GM21723 (cell line): ENCODE results near the gene PLEKHM1.
"Not testable (repeated sequence)": the region's sequence is repeated elsewhere in the genome, so short reads cannot be mapped to it uniquely, and the experiment has no call there.

Source experiments
- ATAC-seq: cut with Tn5 transposase; IDR thresholded peaks from one replicate; pipeline ENCODE4 v1.9.1; 2021; ENCODE audit warnings: mild to moderate bottlenecking, moderate library complexity; ENCODE audit not compliant: unreplicated experiment

PLEKHM1 gene

GRCh38 chr17:45490615-45491433 is at the start of gene PLEKHM1:
TSS of gene PLEKHM1 (minus strand) at chr17:45490721. CDS start at chr17:45482484, 8,237 bp downstream.
- ATAC-seq: peak; percentile 96

GRCh38 chr17:45538168-45538567 is 47.6 kb upstream of the PLEKHM1 start:
- not testable (repeated sequence) for ATAC-seq

- ATAC-seq: not testable (repeated sequence)
Observed at GRCh38 chr17:45506072-45506471, 15.6 kb upstream of the PLEKHM1 start.

GRCh38 chr17:45505183-45505582 is 14.7 kb upstream of the PLEKHM1 start:
- ATAC-seq: not testable (repeated sequence)

- not testable (repeated sequence) for ATAC-seq
Observed at GRCh38 chr17:45501092-45501707, 10.7 kb upstream of the PLEKHM1 start.

- not testable (repeated sequence) for ATAC-seq
Observed at GRCh38 chr17:45500478-45500877, 10.0 kb upstream of the PLEKHM1 start.

- not testable (repeated sequence) for ATAC-seq
Observed at GRCh38 chr17:45499208-45499607, 8.7 kb upstream of the PLEKHM1 start.

GRCh38 chr17:45498377-45498776 is 7.9 kb upstream of the PLEKHM1 start:
- not testable (repeated sequence) for ATAC-seq

- ATAC-seq: not testable (repeated sequence)
Observed at GRCh38 chr17:45497449-45497848, 6.9 kb upstream of the PLEKHM1 start.

GRCh38 chr17:45496507-45496906 is 6.0 kb upstream of the PLEKHM1 start:
- ATAC-seq: not testable (repeated sequence)

- ATAC-seq: not testable (repeated sequence)
Observed at GRCh38 chr17:45494556-45494955, 4.0 kb upstream of the PLEKHM1 start.

- not testable (repeated sequence) for ATAC-seq
Observed at GRCh38 chr17:45492156-45492555, 1.6 kb upstream of the PLEKHM1 start.

- peak; percentile 30 for ATAC-seq
Observed at GRCh38 chr17:45490198-45490597, 323 bp downstream of the PLEKHM1 start.

- ATAC-seq: not testable (repeated sequence)
Observed at GRCh38 chr17:45487704-45488103, 2.8 kb downstream of the PLEKHM1 start.

GRCh38 chr17:45483591-45484216 is 6.8 kb downstream of the PLEKHM1 start:
- not testable (repeated sequence) for ATAC-seq

- ATAC-seq: not testable (repeated sequence)
Observed at GRCh38 chr17:45483177-45483576, 7.3 kb downstream of the PLEKHM1 start.

GRCh38 chr17:45482317-45482716 is 8.2 kb downstream of the PLEKHM1 start:
- not testable (repeated sequence) for ATAC-seq

- not testable (repeated sequence) for ATAC-seq
Observed at GRCh38 chr17:45475436-45475835, 15.1 kb downstream of the PLEKHM1 start.

GRCh38 chr17:45472249-45472648 is 18.3 kb downstream of the PLEKHM1 start:
- ATAC-seq: not testable (repeated sequence)

GRCh38 chr17:45469204-45469563 is 21.3 kb downstream of the PLEKHM1 start:
- not testable (repeated sequence) for ATAC-seq
